ENCODE results near the gene MGAT3.

The MGAT3 gene

GRCh38 chr22:39477542-39477941 is 20.7 kb downstream of the MGAT3 start:
- no peak overlapping the region for H3K4me3 Mint-ChIP-seq
- H3K27me3 Mint-ChIP-seq, result no peaks in the 10 kb centered on the region
- H3K36me3 Mint-ChIP-seq, result no peaks in the 10 kb centered on the region
- no peaks in the 10 kb centered on the region for H3K9me3 Mint-ChIP-seq
- H3K27ac Mint-ChIP-seq, result no peak overlapping the region
- peaks cover 12 to 13% of the 10 kb centered on the region in 2 donors for H3K4me1 Mint-ChIP-seq
- DNase-seq (no peak), ATAC-seq (replicated peaks) (no peak)

- DNase-seq (no peak), ATAC-seq (replicated peaks) (peak in 1 of 2 donors; percentile 21)
- Mint-ChIP-seq H3K27ac (no peak overlapping the region), H3K27me3 (no peaks in the 10 kb centered on the region), H3K4me1 (peaks cover 4 to 6% of the 10 kb centered on the region in 2 donors), H3K4me3 (no peak overlapping the region), H3K36me3 (no peaks in the 10 kb centered on the region), H3K9me3 (no peaks in the 10 kb centered on the region)
These were observed 21.6 kb downstream of the MGAT3 start for GRCh38 chr22:39478441-39478850.

DNA sequence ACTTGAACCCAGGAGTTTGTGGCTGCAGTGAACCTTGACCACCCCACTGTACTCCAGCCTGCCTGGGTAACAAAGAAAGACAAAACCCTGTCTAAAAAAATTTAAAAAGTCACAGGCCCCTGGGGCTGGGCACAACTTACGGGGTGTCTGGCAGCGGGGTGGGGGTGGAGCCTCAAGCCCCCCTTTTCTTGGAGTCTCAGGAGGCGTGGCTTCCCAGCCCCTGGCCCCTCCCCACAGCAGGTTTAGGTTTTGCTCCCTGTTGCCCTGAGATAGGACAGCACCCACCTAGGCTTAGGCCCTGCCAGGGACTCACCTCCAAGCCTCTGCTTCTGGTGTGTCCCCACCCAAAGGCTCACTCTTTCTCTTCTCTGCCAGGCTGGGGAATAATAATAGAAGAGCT is 22.4 kb downstream of the MGAT3 start:
- peaks cover 0 to 3% of the 10 kb centered on the region in 2 donors for H3K4me1 Mint-ChIP-seq
- ATAC-seq (replicated peaks) (no peak), DNase-seq (no peak)
- no peaks in the 10 kb centered on the region for H3K36me3 Mint-ChIP-seq
- no peak overlapping the region for H3K27ac Mint-ChIP-seq
- H3K4me3 Mint-ChIP-seq, result no peak overlapping the region
- no peaks in the 10 kb centered on the region for H3K27me3 Mint-ChIP-seq
- H3K9me3 Mint-ChIP-seq, result no peaks in the 10 kb centered on the region

DNA sequence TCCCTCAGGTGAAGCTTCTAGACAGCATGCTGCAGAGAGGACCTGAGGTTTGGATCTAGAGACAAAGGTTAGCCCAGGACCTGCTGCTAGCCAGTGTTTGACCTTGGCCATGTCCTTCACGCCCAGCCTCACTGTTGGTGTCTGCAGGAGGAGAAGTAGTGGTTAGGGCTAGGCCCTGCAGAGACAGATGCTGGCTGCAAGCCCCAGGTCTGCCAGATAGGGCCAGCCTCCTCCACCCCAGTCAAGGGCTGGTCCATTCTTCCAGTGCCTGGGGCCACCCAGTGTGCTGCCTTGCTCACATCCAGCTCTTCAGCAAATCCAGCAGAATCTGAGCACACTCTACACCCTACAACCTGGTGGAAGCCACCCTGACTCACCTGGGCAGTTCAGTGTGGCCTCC is 23.7 kb downstream of the MGAT3 start:
- Mint-ChIP-seq H3K4me1 (peaks cover 0 to under 1% of the 10 kb centered on the region in 2 donors), H3K36me3 (no peaks in the 10 kb centered on the region), H3K4me3 (no peak overlapping the region), H3K9me3 (no peaks in the 10 kb centered on the region), H3K27me3 (no peaks in the 10 kb centered on the region), H3K27ac (no peak overlapping the region)
- ATAC-seq (replicated peaks), result no peak
- no peak for DNase-seq

DNA sequence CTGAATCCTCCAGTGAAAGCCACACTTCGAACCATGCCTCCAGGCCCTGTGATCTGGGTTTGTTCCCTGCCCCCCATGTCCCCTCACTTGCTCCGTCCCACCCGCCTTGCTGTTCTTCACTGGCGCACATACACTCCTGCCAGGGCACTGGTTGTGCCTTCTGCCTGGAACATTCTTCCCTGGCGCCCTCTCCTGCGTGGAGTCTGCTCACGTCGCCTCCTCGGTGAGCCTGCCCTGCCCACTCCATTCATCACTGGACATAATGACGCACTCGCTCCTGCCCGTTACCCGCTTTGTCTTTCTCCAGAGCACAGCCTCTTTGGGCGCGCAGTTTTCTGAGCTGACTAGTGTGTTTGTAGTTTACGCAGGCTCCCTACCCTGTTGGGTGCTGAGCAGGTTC is 24.2 kb downstream of the MGAT3 start:
- Mint-ChIP-seq H3K27me3 (no peaks in the 10 kb centered on the region), H3K4me1 (no peaks in the 10 kb centered on the region), H3K36me3 (no peaks in the 10 kb centered on the region), H3K4me3 (no peak overlapping the region), H3K27ac (no peak overlapping the region), H3K9me3 (no peaks in the 10 kb centered on the region)
- DNase-seq (no peak), ATAC-seq (replicated peaks) (no peak)

DNA sequence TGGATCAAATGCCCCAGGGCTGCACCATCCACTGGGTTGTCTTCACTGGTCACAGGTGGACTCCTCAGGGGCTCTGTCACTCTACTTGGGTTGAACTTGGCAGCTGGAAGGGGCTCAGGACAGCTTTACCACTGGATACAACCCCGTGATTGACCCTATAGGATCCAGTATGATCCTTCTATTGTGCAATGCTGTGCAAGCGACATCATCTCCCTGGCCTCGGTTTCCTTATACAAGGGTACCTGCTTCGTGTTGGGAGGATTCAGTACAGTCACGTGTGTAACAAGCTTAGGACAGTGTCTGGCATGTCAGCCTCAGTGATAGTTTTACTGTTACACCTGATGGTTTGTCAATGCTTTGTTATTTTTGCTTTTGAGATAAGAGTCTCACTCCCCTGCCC is 24.8 kb downstream of the MGAT3 start:
- H3K36me3 Mint-ChIP-seq, result no peaks in the 10 kb centered on the region
- DNase-seq (no peak), ATAC-seq (replicated peaks) (no peak)
- no peak overlapping the region for H3K27ac Mint-ChIP-seq
- no peaks in the 10 kb centered on the region for H3K27me3 Mint-ChIP-seq
- no peaks in the 10 kb centered on the region for H3K9me3 Mint-ChIP-seq
- H3K4me1 Mint-ChIP-seq, result no peaks in the 10 kb centered on the region
- H3K4me3 Mint-ChIP-seq, result no peak overlapping the region

GRCh38 chr22:39482768-39483167 is 26.0 kb downstream of the MGAT3 start:
- Mint-ChIP-seq H3K36me3 (no peaks in the 10 kb centered on the region), H3K27ac (no peak overlapping the region), H3K9me3 (no peaks in the 10 kb centered on the region), H3K4me1 (no peaks in the 10 kb centered on the region), H3K27me3 (no peaks in the 10 kb centered on the region), H3K4me3 (no peak overlapping the region)
- DNase-seq (no peak), ATAC-seq (replicated peaks) (no peak)

DNA sequence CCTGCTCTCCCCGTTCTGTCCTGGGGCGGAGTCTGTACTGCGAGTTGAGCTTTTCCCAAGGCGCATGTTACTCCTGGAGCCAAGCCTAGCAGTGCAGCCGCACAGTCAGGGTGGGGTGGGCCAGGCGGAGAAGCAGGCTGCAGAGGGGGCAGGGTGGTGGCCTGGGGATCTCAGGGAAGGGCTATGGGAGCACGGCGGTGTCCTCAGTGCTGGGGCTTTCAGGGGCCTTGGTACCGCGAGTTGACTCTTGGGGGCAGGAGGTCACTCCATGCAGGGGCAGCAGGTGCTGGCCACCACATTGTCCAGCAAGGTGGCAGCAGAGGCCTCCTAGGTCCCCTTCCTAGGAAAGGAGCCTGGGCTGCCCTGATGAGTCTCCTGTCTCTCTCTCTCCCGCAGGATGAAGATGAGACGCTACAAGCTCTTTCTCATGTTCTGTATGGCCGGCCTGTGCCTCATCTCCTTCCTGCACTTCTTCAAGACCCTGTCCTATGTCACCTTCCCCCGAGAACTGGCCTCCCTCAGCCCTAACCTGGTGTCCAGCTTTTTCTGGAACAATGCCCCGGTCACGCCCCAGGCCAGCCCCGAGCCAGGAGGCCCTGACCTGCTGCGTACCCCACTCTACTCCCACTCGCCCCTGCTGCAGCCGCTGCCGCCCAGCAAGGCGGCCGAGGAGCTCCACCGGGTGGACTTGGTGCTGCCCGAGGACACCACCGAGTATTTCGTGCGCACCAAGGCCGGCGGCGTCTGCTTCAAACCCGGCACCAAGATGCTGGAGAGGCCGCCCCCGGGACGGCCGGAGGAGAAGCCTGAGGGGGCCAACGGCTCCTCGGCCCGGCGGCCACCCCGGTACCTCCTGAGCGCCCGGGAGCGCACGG is 30.4 kb downstream of the MGAT3 start:
- H3K27me3 Mint-ChIP-seq, result no peaks in the 10 kb centered on the region

DNA sequence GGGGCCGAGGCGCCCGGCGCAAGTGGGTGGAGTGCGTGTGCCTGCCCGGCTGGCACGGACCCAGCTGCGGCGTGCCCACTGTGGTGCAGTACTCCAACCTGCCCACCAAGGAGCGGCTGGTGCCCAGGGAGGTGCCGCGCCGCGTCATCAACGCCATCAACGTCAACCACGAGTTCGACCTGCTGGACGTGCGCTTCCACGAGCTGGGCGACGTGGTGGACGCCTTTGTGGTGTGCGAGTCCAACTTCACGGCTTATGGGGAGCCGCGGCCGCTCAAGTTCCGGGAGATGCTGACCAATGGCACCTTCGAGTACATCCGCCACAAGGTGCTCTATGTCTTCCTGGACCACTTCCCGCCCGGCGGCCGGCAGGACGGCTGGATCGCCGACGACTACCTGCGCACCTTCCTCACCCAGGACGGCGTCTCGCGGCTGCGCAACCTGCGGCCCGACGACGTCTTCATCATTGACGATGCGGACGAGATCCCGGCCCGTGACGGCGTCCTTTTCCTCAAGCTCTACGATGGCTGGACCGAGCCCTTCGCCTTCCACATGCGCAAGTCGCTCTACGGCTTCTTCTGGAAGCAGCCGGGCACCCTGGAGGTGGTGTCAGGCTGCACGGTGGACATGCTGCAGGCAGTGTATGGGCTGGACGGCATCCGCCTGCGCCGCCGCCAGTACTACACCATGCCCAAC is 31.2 kb downstream of the MGAT3 start:
- Mint-ChIP-seq H3K4me3 (no peak overlapping the region), H3K27ac (no peak overlapping the region), H3K36me3 (peaks cover 4 to 8% of the 10 kb centered on the region in 2 donors), H3K27me3 (no peaks in the 10 kb centered on the region), H3K9me3 (no peaks in the 10 kb centered on the region), H3K4me1 (peaks cover 15 to 19% of the 10 kb centered on the region in 2 donors)
- DNase-seq, result no peak
- no peak for ATAC-seq (replicated peaks)

More for the DNA sequence above, 30.4 kb downstream of the MGAT3 start:
- H3K4me3 Mint-ChIP-seq, result no peak overlapping the region
- H3K36me3 Mint-ChIP-seq, result peaks cover 4 to 8% of the 10 kb centered on the region in 2 donors
- H3K9me3 Mint-ChIP-seq, result no peaks in the 10 kb centered on the region
- H3K27ac Mint-ChIP-seq, result no peak overlapping the region
- no peak for ATAC-seq (replicated peaks)
- DNase-seq, result no peak
- H3K4me1 Mint-ChIP-seq, result peaks cover 14 to 17% of the 10 kb centered on the region in 2 donors

- ATAC-seq (replicated peaks) (no peak), DNase-seq (no peak)
- no peak overlapping the region for H3K4me3 Mint-ChIP-seq
- H3K27me3 Mint-ChIP-seq, result no peaks in the 10 kb centered on the region
- no peaks in the 10 kb centered on the region for H3K9me3 Mint-ChIP-seq
- H3K27ac Mint-ChIP-seq, result no peak overlapping the region
- peaks cover 22 to 25% of the 10 kb centered on the region in 2 donors for H3K4me1 Mint-ChIP-seq
- peaks cover 4 to 8% of the 10 kb centered on the region in 2 donors for H3K36me3 Mint-ChIP-seq
These were observed 31.8 kb downstream of the MGAT3 start for GRCh38 chr22:39488563-39489083.

GRCh38 chr22:39489094-39490068 is 32.6 kb downstream of the MGAT3 start:
- ATAC-seq (replicated peaks) (no peak), DNase-seq (no peak)
- Mint-ChIP-seq H3K27ac (peak overlapping the region; percentile 0), H3K27me3 (no peaks in the 10 kb centered on the region), H3K4me1 (peaks cover 22 to 27% of the 10 kb centered on the region in 2 donors), H3K4me3 (peak overlapping the region in 1 of 2 donors; percentile 44), H3K36me3 (peaks cover 4 to 8% of the 10 kb centered on the region in 2 donors), H3K9me3 (no peaks in the 10 kb centered on the region)

DNA sequence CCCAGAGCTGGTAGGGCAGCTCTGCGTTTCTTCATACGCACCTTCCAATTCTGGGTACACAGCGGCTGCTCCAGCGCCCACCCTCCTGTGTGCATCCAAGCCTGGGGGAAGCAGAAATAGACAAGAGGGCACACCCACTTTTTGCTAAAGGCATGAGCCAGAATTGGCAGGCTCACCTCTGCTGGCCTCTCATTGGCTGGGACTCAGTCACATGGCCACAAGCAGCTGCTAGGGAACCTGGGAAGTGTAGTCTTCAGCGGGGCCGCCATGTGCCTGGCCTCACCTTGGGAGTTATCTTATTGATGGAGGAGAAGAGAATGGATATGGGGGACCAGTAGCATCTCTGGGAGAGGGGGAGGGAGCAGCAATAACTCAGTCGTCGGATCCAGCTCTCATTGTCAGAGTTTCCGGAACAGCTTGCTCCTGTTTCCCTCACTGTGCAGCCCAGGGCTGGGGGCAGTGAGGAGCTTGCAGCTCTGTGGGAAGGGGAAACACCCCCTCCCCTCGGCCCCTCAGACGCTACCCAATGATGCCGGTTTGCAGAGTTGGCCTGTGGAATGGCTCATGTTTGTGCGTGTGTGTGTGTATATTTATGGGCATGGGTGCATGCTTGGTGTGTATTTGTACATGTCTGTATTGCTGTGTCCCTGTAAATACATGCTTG is 33.5 kb downstream of the MGAT3 start:
- ATAC-seq (replicated peaks), result peak; percentile 99 to 100
- DNase-seq, result peak; percentile 72
- H3K27ac Mint-ChIP-seq, result peak overlapping the region; percentile 0
- H3K36me3 Mint-ChIP-seq, result peaks cover 4 to 8% of the 10 kb centered on the region in 2 donors
- no peaks in the 10 kb centered on the region for H3K9me3 Mint-ChIP-seq
- H3K4me3 Mint-ChIP-seq, result peak overlapping the region; percentile 44 to 68
- no peaks in the 10 kb centered on the region for H3K27me3 Mint-ChIP-seq
- H3K4me1 Mint-ChIP-seq, result peaks cover 26 to 34% of the 10 kb centered on the region in 2 donors

GRCh38 chr22:39490966-39491680 is 34.3 kb downstream of the MGAT3 start:
- peaks cover 28 to 42% of the 10 kb centered on the region in 2 donors for H3K4me1 Mint-ChIP-seq

More at GRCh38 chr22:39490966-39491680, 34.3 kb downstream of the MGAT3 start:
- Mint-ChIP-seq H3K9me3 (no peaks in the 10 kb centered on the region), H3K27me3 (no peaks in the 10 kb centered on the region), H3K4me3 (no peak overlapping the region), H3K27ac (no peak overlapping the region), H3K36me3 (peaks cover 4 to 8% of the 10 kb centered on the region in 2 donors)
- no peak for DNase-seq
- no peak for ATAC-seq (replicated peaks)
